Measurements from ENCODE around the gene APOBEC3H. TPM values are rescaled to one million over a fixed set of nuclear protein-coding genes. Genes with fewer than 3 reads are reported as not detected.
"Not testable (repeated sequence)": the region's sequence is repeated elsewhere in the genome, so short reads cannot be mapped to it uniquely, and the experiment has no call there.

APOBEC3H gene
- total RNA-seq, 1 donor = 1.9 TPM

DNA sequence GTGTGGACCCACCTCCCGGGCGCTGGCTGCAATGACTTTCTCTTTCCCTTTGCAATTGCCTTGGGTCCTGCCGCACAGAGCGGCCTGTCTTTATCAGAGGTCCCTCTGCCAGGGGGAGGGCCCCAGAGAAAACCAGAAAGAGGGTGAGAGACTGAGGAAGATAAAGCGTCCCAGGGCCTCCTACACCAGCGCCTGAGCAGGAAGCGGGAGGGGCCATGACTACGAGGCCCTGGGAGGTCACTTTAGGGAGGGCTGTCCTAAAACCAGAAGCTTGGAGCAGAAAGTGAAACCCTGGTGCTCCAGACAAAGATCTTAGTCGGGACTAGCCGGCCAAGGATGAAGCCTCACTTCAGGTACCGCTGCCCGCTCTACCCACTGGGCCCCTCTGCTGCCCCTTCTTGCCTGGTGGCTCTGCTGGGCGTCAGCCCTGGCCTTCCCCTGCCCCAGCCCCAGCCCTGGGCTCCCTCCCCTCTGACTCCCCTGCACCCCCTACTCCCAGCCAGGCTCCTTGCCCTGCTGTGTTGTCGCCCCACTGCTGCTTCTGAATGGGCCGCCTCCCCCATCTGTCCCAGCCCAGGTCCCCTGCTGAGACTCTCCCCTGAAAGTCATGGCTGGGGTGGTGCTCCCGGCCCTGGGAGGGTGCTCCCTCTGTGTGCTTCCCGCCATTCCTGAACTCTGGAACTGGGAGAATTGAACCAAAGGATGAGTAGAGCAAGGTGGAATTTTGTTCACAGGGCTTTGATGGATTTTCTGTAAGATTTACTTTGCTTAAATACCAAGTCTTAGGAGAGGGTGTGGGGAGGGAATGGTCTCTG lies 19.8 kb upstream of the APOBEC3H start, which contains the start of gene APOBEC3G:
APOBEC3G (plus strand) TSS at position 250 of the 815 bp plus-strand sequence; CDS start at position 337, 87 bp downstream.
- H3K27me3 ChIP-seq (ENCODE audit: insufficient read depth, low read length); H3K9me3 ChIP-seq (ENCODE audit: low read depth, low read length): not testable (repeated sequence)
- Histone ChIP-seq H3K4me3 (ENCODE audit: low read length) (peak within 1 kb of the TSS; percentile 61), H3K4me1 (ENCODE audit: insufficient read depth, low read length) (peaks cover 61% of the 10 kb centered on the region)

DNA sequence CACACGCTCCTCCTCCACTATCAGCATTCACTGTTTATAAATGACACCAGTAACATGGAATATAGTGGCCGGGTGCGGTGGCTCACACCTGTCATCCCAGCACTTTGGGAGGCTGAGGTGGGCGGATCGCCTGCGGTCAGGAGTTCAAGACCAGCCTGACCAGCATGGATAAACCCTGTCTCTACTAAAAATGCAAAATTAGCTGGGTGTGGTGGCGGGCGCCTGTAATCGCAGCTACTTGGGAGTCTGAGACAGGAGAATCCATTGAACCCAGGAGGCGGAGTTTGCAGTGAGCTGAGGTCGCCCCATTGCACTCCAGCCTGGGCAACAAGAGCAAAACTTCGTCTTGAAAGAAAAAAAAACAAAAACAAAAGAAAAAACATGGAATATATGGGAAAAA lies 19.1 kb upstream of the APOBEC3H start:
- Histone ChIP-seq H3K4me3 (ENCODE audit: low read length) (peak overlapping the region; percentile 61), H3K4me1 (ENCODE audit: insufficient read depth, low read length) (peaks cover 60% of the 10 kb centered on the region)
- H3K27me3 ChIP-seq (ENCODE audit: insufficient read depth, low read length); H3K9me3 ChIP-seq (ENCODE audit: low read depth, low read length): not testable (repeated sequence)

DNA sequence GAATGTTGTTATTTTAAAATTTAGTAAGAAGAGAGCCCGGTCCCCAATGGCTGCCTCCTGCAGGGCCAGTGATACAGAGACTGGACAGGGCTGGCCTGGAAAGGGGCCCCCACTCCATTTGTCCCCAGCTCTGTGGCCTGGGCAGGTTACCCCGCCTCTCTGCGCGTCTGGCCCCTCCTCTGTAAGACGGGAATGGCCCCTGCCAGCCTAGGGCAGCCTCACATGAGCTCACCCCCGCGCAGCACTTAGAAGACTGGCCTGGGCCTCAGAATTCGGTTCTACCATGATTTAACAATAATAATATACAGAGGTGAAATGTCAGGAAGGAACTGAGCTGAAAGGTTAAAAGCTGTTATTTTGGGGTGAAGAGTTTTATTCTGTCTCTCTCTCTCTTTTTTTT lies 18.7 kb upstream of the APOBEC3H start:
- Histone ChIP-seq H3K4me3 (ENCODE audit: low read length) (peak overlapping the region; percentile 61), H3K4me1 (ENCODE audit: insufficient read depth, low read length) (peaks cover 60% of the 10 kb centered on the region), H3K9me3 (ENCODE audit: low read depth, low read length) (no peaks in the 10 kb centered on the region), H3K27me3 (ENCODE audit: insufficient read depth, low read length) (no peaks in the 10 kb centered on the region)

DNA sequence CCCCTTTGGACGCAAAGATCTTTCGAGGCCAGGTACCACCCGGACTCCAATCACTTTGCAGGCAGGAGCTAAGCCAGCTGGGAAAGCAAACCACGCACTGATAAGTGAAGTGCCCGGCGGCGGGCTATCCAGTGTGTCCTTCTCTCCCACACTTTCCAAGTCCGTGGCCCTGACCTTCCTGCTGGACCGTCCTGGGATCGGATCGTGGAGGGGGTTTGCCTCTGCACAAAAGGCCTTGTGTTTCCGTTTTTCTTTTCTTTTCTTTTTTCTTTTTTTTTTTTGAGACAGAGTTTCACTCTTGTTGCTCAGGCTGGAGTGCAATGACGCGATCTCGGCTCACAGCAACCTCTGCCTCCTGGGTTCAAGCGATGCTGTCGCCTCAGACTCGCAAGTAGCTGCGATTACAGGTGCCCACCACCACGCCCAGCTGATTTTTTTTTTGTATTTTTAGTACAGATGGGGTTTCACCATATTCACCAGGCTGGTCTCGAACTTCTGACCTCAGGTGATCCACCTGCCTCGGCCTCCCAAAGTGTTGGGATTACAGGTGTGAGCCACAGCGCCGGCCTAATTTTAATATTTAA lies 17.9 kb upstream of the APOBEC3H start:
- H3K4me3 ChIP-seq (ENCODE audit: low read length); H3K27me3 ChIP-seq (ENCODE audit: insufficient read depth, low read length); H3K9me3 ChIP-seq (ENCODE audit: low read depth, low read length): not testable (repeated sequence)
- H3K4me1 ChIP-seq (ENCODE audit: insufficient read depth, low read length) = peaks cover 60% of the 10 kb centered on the region

GRCh38 chr22:39080052-39080762 lies 16.8 kb upstream of the APOBEC3H start:
- no peaks in the 10 kb centered on the region for H3K9me3 ChIP-seq (ENCODE audit: low read depth, low read length)
- peaks cover 60% of the 10 kb centered on the region for H3K4me1 ChIP-seq (ENCODE audit: insufficient read depth, low read length)
- H3K4me3 ChIP-seq (ENCODE audit: low read length) = no peak overlapping the region
- H3K27me3 ChIP-seq (ENCODE audit: insufficient read depth, low read length) = no peaks in the 10 kb centered on the region

DNA sequence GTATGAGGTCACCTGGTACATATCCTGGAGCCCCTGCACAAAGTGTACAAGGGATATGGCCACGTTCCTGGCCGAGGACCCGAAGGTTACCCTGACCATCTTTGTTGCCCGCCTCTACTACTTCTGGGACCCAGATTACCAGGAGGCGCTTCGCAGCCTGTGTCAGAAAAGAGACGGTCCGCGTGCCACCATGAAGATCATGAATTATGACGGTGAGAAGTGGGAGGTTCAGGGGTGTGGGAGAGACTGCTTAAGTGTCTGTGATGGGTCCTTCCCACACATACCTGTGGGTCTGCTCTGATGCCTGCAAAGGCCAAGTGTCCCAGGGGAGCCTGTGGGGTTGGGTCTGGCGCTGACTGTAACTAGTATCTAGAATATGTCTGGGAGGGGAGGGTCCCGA lies 16.0 kb upstream of the APOBEC3H start:
- no peak overlapping the region for H3K4me3 ChIP-seq (ENCODE audit: low read length)
- no peaks in the 10 kb centered on the region for H3K9me3 ChIP-seq (ENCODE audit: low read depth, low read length)
- H3K4me1 ChIP-seq (ENCODE audit: insufficient read depth, low read length) = peaks cover 58% of the 10 kb centered on the region

GRCh38 chr22:39081598-39081997 lies 15.4 kb upstream of the APOBEC3H start:
- Histone ChIP-seq H3K4me1 (ENCODE audit: insufficient read depth, low read length) (peaks cover 53% of the 10 kb centered on the region), H3K4me3 (ENCODE audit: low read length) (no peak overlapping the region), H3K27me3 (ENCODE audit: insufficient read depth, low read length) (no peaks in the 10 kb centered on the region), H3K9me3 (ENCODE audit: low read depth, low read length) (no peaks in the 10 kb centered on the region)

More for the DNA sequence above, 16.0 kb upstream of the APOBEC3H start:
- H3K27me3 ChIP-seq (ENCODE audit: insufficient read depth, low read length) = no peaks in the 10 kb centered on the region

DNA sequence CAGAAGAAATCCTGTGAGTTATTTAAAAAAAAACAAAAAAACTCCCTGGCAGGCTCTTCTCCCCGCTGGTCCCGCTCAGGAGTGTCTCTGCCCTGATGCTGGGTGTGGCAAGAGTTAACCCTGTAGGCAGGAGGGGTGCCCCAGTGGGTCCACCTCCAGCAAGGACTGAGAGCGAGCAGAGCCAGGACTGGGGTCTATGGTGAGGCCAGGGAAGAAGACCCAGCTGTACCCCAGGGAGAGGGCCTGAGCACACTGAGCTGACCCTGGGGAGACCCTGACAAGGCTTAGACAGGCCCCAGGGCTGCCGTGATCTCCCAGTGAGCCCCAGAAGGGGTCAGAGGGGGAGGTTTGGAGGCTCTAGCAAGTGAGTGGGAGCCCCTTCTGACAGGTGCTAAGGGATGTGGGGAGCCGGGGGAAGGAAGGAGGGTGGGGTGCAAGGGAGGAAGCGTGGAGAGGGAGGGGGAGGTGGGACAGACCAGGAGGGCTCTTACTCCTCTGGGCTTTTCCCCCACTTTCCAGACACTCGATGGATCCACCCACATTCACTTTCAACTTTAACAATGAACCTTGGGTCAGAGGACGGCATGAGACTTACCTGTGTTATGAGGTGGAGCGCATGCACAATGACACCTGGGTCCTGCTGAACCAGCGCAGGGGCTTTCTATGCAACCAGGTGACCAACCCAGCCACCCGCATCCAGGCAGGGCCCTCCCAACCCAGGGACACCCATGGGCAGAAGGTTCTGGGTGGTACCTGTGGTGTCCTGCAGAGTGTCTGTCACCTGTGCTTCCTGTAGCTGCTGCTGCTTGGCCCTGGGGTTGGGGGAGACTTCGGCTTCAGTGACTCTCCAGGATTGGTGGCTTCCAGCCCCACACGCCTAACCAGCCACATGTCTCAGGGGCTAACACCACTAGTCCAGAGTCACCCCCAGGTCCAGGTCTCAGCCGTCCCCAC lies 13.6 kb upstream of the APOBEC3H start:
- Histone ChIP-seq H3K27me3 (ENCODE audit: insufficient read depth, low read length) (no peaks in the 10 kb centered on the region), H3K4me1 (ENCODE audit: insufficient read depth, low read length) (peaks cover 50% of the 10 kb centered on the region), H3K4me3 (ENCODE audit: low read length) (no peak overlapping the region), H3K9me3 (ENCODE audit: low read depth, low read length) (no peaks in the 10 kb centered on the region)

- Histone ChIP-seq H3K4me1 (ENCODE audit: insufficient read depth, low read length) (peaks cover 55% of the 10 kb centered on the region), H3K4me3 (ENCODE audit: low read length) (no peak overlapping the region), H3K27me3 (ENCODE audit: insufficient read depth, low read length) (no peaks in the 10 kb centered on the region), H3K9me3 (ENCODE audit: low read depth, low read length) (no peaks in the 10 kb centered on the region)
Observed at GRCh38 chr22:39084666-39085065, 12.4 kb upstream of the APOBEC3H start.

GRCh38 chr22:39087098-39087497 lies 9.9 kb upstream of the APOBEC3H start:
- no peaks in the 10 kb centered on the region for H3K9me3 ChIP-seq (ENCODE audit: low read depth, low read length)
- peaks cover 55% of the 10 kb centered on the region for H3K4me1 ChIP-seq (ENCODE audit: insufficient read depth, low read length)
- H3K27me3 ChIP-seq (ENCODE audit: insufficient read depth, low read length) = no peaks in the 10 kb centered on the region
- H3K4me3 ChIP-seq (ENCODE audit: low read length) = no peak overlapping the region

GRCh38 chr22:39087881-39088684 lies 9.0 kb upstream of the APOBEC3H start:
- Histone ChIP-seq H3K4me3 (ENCODE audit: low read length) (no peak overlapping the region), H3K9me3 (ENCODE audit: low read depth, low read length) (no peaks in the 10 kb centered on the region), H3K27me3 (ENCODE audit: insufficient read depth, low read length) (no peaks in the 10 kb centered on the region), H3K4me1 (ENCODE audit: insufficient read depth, low read length) (peaks cover 57% of the 10 kb centered on the region)

DNA sequence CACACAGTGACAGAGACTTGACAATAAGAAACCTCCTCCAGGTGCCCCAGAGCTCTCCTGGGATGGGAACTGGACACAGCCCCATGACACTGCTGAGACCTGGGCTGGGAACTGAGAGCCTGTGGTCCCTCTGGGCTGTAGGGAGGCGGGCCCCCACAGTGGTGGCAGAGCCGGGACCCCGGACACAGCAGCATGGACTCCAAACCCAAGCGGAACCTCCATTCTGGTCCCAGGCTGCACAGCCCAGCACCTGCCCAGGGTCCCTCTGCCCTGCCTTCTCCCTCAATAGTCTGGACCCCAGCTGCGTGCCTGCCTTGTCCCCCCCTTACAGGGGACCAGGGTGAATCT lies 8.4 kb upstream of the APOBEC3H start:
- Histone ChIP-seq H3K4me1 (ENCODE audit: insufficient read depth, low read length) (peaks cover 60% of the 10 kb centered on the region), H3K9me3 (ENCODE audit: low read depth, low read length) (no peaks in the 10 kb centered on the region), H3K27me3 (ENCODE audit: insufficient read depth, low read length) (no peaks in the 10 kb centered on the region), H3K4me3 (ENCODE audit: low read length) (no peak overlapping the region)

GRCh38 chr22:39089928-39090327 lies 7.1 kb upstream of the APOBEC3H start:
- Histone ChIP-seq H3K4me3 (ENCODE audit: low read length) (no peak overlapping the region), H3K27me3 (ENCODE audit: insufficient read depth, low read length) (no peaks in the 10 kb centered on the region), H3K9me3 (ENCODE audit: low read depth, low read length) (no peaks in the 10 kb centered on the region), H3K4me1 (ENCODE audit: insufficient read depth, low read length) (peaks cover 72% of the 10 kb centered on the region)
